GM18499 (cell line): ENCODE measurements around the gene ATP6V1A.
A peak's percentile ranks its signal among the peaks of the same experiment; 100 is the strongest.
"Not testable (repeated sequence)": the region's sequence is repeated elsewhere in the genome, so short reads cannot be mapped to it uniquely, and the experiment has no call there.

ENCODE experiments used
- ATAC-seq: cut with Tn5 transposase; IDR thresholded peaks from one replicate; pipeline ENCODE4 v1.9.1; 2021; ENCODE audit warnings: moderate number of reproducible peaks; ENCODE audit not compliant: insufficient read depth, unreplicated experiment

The ATP6V1A gene

GRCh38 chr3:113812854-113813253 is 66.0 kb downstream of the ATP6V1A start:
- ATAC-seq, result no peak

DNA sequence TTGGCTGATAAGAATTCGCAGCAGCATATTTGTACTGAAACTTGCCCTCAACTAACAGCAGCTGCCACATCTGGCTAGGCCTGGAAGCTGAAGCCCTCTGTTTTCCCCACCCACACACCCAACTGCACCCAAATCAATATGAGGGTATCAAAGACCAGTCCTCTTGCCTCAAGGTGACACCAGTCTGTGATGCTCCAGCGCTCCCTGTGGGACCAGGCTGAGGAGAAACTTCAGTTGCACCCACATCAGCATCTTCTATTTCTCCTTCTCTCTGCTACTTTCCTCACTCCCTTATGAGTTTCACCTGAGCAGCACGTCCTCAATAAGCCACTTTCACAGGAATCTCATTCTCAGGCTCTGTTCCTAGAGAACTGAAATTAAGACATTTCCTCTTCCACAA is 73.0 kb downstream of the ATP6V1A start:
- ATAC-seq, result no peak

- ATAC-seq, result peak; percentile 80
Observed at GRCh38 chr3:113825090-113825489, 78.3 kb downstream of the ATP6V1A start.

- ATAC-seq, result no peak
Observed at GRCh38 chr3:113828600-113828999, 81.8 kb downstream of the ATP6V1A start.

DNA sequence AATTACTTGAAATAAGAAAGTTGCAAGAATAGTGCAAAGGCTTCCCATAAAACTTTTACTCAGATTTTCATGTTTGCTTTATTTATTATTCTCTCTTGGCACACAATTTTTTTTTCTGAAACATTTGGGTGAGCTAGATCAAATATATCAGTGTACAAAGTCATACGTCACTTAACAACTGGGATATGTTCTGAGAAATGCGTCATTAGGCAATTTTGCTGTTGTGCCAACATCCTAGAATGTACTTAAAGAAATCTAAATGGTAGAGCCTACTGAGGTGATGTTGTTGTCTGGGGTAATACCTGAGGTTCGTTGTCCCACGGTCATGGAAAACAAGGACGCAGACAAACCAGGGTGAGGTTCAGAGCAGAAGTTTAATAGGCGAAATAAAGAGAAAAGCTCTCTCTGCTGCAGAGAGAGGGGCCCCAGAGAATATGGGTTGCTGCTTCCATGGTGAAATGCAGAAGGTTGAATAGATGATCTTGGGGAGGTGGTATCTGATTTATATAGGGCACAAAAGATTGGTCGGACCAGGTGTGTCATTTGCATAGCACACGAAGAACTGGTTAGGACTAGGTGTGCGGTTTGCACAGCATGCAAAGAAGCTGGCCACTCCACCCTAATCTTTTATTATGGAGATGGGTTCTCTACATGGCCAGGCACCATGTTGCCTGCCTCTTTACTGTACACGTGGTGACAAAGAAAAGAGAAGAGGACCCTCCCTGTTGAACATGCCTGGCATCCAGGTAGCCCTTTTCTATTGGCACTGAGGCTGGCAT is 82.9 kb downstream of the ATP6V1A start:
- no peak for ATAC-seq

GRCh38 chr3:113831103-113831355 is 84.2 kb downstream of the ATP6V1A start:
- no peak for ATAC-seq

GRCh38 chr3:113832477-113833164 is 85.8 kb downstream of the ATP6V1A start:
- ATAC-seq, result no peak

GRCh38 chr3:113834983-113835382 is 88.1 kb downstream of the ATP6V1A start:
- no peak for ATAC-seq

- ATAC-seq, result peak; percentile 71
Observed at GRCh38 chr3:113838631-113839209, 91.9 kb downstream of the ATP6V1A start, which contains the start of gene GRAMD1C. TSS of gene GRAMD1C (plus strand) at chr3:113838788. CDS start at chr3:113838910, 122 bp downstream.

GRCh38 chr3:113839551-113839950 is 92.7 kb downstream of the ATP6V1A start:
- ATAC-seq, result no peak

DNA sequence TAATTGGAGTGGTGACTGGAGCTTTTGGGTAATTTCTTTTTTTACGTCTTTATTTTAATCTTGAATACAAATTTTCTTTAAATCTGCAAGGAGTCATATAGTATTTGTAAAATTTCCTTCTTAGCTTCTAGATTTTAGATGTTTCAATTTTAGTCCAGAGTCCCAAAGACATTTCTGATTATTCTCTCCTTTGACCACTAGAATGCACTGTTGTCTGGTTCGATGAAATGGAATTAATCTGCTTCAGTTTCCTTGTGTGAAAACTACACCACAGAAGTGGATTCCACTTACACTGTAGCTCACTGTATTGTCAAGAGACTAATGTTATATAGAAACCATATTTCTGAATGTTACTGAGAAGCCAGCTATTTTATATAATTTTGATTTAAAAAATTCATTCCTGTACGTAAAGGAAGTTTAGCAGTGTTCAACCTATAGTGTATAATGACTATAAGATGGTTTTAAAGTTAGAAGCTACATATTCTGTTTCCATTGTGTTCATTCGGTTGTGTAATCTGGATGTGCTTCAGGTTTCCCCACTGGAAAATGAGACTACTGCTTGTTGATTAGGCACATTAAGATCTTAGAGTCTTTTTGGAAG is 97.9 kb downstream of the ATP6V1A start:
- ATAC-seq, result no peak

GRCh38 chr3:113847247-113847646 is 100.4 kb downstream of the ATP6V1A start:
- no peak for ATAC-seq

- ATAC-seq, result no peak
Observed at GRCh38 chr3:113847664-113848461, 101.0 kb downstream of the ATP6V1A start.

GRCh38 chr3:113849071-113849470 is 102.2 kb downstream of the ATP6V1A start:
- ATAC-seq, result not testable (repeated sequence)

DNA sequence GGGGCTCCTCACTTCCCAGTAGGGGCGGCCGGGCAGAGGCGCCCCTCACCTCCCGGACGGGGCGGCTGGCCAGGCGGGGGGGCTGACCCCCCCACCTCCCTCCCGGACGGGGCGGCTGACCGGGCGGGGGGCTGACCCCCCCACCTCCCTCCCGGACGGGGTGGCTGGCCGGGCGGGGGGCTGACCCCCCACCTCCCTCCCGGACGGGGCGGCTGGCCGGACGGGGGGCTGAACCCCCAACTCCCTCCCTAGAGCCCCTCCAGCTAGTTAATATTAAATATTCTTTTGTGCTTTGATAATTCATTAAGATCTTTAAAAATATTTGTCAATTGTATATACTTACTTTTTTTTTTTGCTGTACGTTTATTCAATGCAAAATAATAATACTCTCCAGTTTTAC is 103.0 kb downstream of the ATP6V1A start:
- not testable (repeated sequence) for ATAC-seq

DNA sequence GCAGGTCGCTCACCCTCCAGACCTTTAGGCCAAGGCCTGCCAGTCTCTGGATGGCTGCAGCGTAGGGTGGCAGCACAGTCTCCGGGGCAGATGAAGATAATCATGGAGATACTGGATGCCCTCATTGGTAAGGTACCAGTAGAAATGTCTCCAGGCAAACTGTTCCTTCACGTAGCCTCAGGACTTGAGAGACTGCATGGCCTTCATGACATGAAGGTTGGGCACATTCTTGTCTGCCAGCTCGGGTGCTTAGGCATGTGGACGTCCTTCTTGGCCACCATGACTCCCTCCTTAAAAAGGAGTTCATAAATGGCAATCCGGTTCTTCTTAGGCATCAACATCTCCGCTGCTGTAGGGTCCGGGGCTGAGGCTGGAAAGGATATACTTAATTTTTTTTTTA is 103.6 kb downstream of the ATP6V1A start:
- ATAC-seq, result not testable (repeated sequence)

- ATAC-seq, result no peak
Observed at GRCh38 chr3:113852506-113852905, 105.7 kb downstream of the ATP6V1A start.
